SK-N-SH treated with all-trans-retinoic acid at 6 μM for 48 hours (cell line): ENCODE results near the gene KRTAP5-8.

Experiments used
- ARNTL ChIP-seq: fragments of 450-650 bp; formaldehyde crosslinking; IDR thresholded peaks from 2 replicates; pipeline ENCODE4 v1.5.0; 2020; ENCODE audit warnings: low read depth, mild to moderate bottlenecking, moderate library complexity, borderline replicate concordance
- CREB5 ChIP-seq: fragments of 250-450 bp; sonication (Bioruptor Pico); IDR thresholded peaks from 2 replicates; pipeline ENCODE4 v1.5.1; 2020; ENCODE audit warnings: low read depth, mild to moderate bottlenecking, moderate library complexity
- CSDC2 ChIP-seq: fragments of 250-450 bp; sonication (Bioruptor Pico); IDR thresholded peaks from 2 replicates; pipeline ENCODE4 v1.5.0; 2020; ENCODE audit warnings: mild to moderate bottlenecking, moderate library complexity
- GLIS3 ChIP-seq: fragments of 250-450 bp; sonication (Bioruptor Pico); IDR thresholded peaks from 2 replicates; pipeline ENCODE4 v1.5.0; 2020; ENCODE audit warnings: mild to moderate bottlenecking, moderate library complexity
- ISL1 ChIP-seq: fragments of 250-450 bp; sonication (Bioruptor Pico); IDR thresholded peaks from 2 replicates; pipeline ENCODE4 v2.1.2; 2022; ENCODE audit warnings: mild to moderate bottlenecking, moderate library complexity
- OSR1 ChIP-seq: fragments of 250-450 bp; sonication (Bioruptor Pico); IDR thresholded peaks from 2 replicates; pipeline ENCODE4 v1.8.0; 2022; ENCODE audit warnings: moderate library complexity, mild to moderate bottlenecking, inconsistent platforms
- PPARA ChIP-seq: fragments of 250-450 bp; sonication (Bioruptor Pico); IDR thresholded peaks from 2 replicates; pipeline ENCODE4 v1.5.0; 2020; ENCODE audit warnings: mild to moderate bottlenecking, borderline replicate concordance
- RARB ChIP-seq: fragments of 250-450 bp; sonication (Bioruptor Pico); IDR thresholded peaks from 2 replicates; pipeline ENCODE4 v1.8.0; 2021; ENCODE audit warnings: mild to moderate bottlenecking, moderate library complexity
- ZC3H10 ChIP-seq: fragments of 250-450 bp; sonication (Bioruptor Pico); IDR thresholded peaks from 2 replicates; pipeline ENCODE4 v1.5.1; 2021; ENCODE audit warnings: mild to moderate bottlenecking, moderate library complexity
- ZFP3 ChIP-seq: fragments of 250-450 bp; sonication (Bioruptor Pico); IDR thresholded peaks from 2 replicates; pipeline ENCODE4 v1.5.0; 2020; ENCODE audit warnings: mild to moderate bottlenecking, moderate library complexity
- ZNF565 ChIP-seq: fragments of 450-650 bp; formaldehyde crosslinking; conservative IDR thresholded peaks from 2 replicates; pipeline ENCODE4 v1.5.0; 2020; ENCODE audit warnings: low read depth, mild to moderate bottlenecking, moderate library complexity
- ZNF8 ChIP-seq: fragments of 450-650 bp; formaldehyde crosslinking; IDR thresholded peaks from 2 replicates; pipeline ENCODE4 v1.5.0; 2020; ENCODE audit warnings: mild to moderate bottlenecking, moderate library complexity
- TF ChIP-seq, protein P1 (sequence below): fragments of 250-450 bp; sonication (Bioruptor Pico); IDR thresholded peaks from 2 replicates; pipeline ENCODE4 v1.8.0; 2020; ENCODE audit warnings: mild to moderate bottlenecking, moderate library complexity, borderline replicate concordance
- TF ChIP-seq, protein P2 (sequence below): fragments of 250-450 bp; sonication (Bioruptor Pico); IDR thresholded peaks from 2 replicates; pipeline ENCODE4 v1.5.0; 2020; ENCODE audit warnings: mild to moderate bottlenecking, moderate library complexity

- TF ChIP-seq ARNTL (CRISPR knock-in tag), result no peak
- TF ChIP-seq ZNF8 (CRISPR knock-in tag), result no peak
- TF ChIP-seq RARB, result no peak
- TF ChIP-seq, protein P1, sequence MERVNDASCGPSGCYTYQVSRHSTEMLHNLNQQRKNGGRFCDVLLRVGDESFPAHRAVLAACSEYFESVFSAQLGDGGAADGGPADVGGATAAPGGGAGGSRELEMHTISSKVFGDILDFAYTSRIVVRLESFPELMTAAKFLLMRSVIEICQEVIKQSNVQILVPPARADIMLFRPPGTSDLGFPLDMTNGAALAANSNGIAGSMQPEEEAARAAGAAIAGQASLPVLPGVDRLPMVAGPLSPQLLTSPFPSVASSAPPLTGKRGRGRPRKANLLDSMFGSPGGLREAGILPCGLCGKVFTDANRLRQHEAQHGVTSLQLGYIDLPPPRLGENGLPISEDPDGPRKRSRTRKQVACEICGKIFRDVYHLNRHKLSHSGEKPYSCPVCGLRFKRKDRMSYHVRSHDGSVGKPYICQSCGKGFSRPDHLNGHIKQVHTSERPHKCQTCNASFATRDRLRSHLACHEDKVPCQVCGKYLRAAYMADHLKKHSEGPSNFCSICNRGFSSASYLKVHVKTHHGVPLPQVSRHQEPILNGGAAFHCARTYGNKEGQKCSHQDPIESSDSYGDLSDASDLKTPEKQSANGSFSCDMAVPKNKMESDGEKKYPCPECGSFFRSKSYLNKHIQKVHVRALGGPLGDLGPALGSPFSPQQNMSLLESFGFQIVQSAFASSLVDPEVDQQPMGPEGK, result no peak
- TF ChIP-seq, protein P2, sequence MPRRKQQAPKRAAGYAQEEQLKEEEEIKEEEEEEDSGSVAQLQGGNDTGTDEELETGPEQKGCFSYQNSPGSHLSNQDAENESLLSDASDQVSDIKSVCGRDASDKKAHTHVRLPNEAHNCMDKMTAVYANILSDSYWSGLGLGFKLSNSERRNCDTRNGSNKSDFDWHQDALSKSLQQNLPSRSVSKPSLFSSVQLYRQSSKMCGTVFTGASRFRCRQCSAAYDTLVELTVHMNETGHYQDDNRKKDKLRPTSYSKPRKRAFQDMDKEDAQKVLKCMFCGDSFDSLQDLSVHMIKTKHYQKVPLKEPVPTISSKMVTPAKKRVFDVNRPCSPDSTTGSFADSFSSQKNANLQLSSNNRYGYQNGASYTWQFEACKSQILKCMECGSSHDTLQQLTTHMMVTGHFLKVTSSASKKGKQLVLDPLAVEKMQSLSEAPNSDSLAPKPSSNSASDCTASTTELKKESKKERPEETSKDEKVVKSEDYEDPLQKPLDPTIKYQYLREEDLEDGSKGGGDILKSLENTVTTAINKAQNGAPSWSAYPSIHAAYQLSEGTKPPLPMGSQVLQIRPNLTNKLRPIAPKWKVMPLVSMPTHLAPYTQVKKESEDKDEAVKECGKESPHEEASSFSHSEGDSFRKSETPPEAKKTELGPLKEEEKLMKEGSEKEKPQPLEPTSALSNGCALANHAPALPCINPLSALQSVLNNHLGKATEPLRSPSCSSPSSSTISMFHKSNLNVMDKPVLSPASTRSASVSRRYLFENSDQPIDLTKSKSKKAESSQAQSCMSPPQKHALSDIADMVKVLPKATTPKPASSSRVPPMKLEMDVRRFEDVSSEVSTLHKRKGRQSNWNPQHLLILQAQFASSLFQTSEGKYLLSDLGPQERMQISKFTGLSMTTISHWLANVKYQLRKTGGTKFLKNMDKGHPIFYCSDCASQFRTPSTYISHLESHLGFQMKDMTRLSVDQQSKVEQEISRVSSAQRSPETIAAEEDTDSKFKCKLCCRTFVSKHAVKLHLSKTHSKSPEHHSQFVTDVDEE (CRISPR knock-in tag), result no peak
- no peak for TF ChIP-seq ISL1
- no peak for TF ChIP-seq ZNF565
- TF ChIP-seq CREB5 (CRISPR knock-in tag), result no peak
- TF ChIP-seq OSR1 (CRISPR knock-in tag), result no peak
- TF ChIP-seq PPARA (CRISPR knock-in tag), result no peak
- TF ChIP-seq GLIS3, result no peak
- no peak for TF ChIP-seq CSDC2 (CRISPR knock-in tag)
- TF ChIP-seq ZC3H10, result no peak
- TF ChIP-seq ZFP3 (CRISPR knock-in tag), result no peak
Observed at GRCh38 chr11:71564430-71564829, 26.6 kb downstream of the KRTAP5-8 start.
